GM21528 (cell line): ENCODE measurements around the gene NRXN3.

Experiments used
- ATAC-seq: cut with Tn5 transposase; IDR thresholded peaks from one replicate; pipeline ENCODE4 v1.9.1; 2021; ENCODE audit warnings: mild to moderate bottlenecking, moderate library complexity; ENCODE audit not compliant: unreplicated experiment, low FRiP score

The NRXN3 gene

DNA sequence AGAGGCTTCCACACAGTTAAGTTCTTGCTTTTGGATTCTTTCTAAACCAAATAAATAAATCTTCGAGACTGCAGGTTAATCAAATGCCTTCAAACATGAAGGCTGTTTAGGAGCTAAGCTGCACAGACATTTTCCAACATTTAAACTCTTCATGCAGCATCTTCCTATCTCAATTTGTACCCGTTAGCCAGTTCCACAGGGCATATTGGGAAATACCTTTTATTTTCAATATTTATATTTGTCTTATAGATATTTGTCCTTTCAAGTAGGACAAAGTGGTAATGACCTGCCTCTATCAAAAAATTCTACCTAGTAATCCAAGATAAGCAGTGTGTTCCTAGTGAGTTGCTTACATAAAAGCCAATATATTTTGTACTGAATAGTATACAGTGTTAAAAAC, 1667.5 kb downstream of the NRXN3 start:
- ATAC-seq: no peak

DNA sequence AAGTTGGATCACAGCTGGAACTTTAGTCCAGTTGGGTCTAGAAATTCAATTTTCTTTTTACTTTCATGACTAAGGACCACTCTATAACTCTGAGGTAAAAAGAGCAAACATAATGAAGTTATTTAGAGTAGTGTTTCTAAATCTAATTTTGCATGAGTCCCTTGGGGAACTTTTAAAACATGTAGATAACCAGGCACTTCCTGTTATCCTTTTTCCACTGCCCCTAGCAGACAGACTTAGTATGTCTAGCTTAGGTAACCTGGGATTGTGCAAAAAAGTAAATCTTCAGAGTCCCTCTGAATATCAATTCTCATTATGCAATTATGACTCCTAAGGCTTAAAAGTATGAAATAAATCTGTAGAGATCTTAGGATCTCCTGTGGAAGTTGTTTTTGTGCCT, 1669.9 kb downstream of the NRXN3 start:
- no peak for ATAC-seq

DNA sequence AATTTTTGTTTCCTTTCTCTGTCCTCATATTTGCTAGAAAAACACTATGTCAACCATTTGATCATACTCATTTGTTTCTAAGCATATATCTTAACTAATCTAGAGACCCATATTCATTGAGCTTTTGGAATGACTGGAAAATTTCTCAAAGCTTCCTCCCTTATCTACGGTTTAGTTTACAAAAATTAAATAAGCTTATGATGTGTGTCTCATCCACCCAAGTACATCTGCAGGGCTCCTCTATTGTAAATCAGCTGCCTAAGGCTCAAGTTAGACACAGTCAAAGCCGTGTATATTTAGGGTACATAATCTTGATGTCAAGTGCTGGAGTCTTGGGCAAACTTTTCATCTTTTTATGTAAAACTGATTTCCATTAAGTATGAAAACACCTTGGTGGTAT, 1670.7 kb downstream of the NRXN3 start:
- ATAC-seq: no peak

DNA sequence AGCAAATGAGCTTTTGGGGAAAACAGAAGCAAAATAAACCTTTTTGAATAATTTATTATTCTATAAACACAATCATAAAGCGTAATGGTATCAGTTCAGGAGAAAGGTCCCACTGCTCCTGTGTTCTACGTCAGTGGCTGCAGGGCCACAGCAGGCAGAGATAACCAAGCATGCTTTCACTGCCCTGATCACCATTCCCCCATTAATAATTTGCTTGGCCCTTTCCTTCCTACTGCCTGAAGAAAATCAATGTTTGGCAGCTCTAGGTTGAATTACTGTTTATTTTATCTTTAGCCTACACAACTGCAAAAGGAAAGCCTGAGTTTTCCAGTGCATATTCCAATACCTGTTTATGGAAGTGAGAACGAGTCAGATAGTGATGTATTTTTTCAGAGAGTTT, 1671.3 kb downstream of the NRXN3 start:
- ATAC-seq: no peak

DNA sequence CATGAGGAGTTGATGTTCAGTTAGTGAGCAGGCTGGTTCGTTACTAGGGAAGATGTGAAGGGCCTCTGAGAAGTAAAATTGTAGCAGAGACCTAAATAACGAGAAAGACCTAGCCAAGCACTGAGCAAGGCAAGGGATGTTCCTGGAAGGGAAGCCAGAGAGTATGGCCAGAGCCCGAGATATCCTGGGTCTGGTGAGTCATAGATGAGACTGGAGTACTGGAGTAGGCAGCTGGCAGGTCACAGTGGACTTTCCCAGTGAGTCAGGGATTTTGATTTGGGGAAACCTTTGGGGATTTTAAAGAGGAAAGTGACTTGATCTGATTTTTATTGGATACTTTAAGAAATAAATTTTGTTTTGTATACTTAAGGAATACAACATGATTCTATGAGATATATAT, 1672.1 kb downstream of the NRXN3 start:
- no peak for ATAC-seq

DNA sequence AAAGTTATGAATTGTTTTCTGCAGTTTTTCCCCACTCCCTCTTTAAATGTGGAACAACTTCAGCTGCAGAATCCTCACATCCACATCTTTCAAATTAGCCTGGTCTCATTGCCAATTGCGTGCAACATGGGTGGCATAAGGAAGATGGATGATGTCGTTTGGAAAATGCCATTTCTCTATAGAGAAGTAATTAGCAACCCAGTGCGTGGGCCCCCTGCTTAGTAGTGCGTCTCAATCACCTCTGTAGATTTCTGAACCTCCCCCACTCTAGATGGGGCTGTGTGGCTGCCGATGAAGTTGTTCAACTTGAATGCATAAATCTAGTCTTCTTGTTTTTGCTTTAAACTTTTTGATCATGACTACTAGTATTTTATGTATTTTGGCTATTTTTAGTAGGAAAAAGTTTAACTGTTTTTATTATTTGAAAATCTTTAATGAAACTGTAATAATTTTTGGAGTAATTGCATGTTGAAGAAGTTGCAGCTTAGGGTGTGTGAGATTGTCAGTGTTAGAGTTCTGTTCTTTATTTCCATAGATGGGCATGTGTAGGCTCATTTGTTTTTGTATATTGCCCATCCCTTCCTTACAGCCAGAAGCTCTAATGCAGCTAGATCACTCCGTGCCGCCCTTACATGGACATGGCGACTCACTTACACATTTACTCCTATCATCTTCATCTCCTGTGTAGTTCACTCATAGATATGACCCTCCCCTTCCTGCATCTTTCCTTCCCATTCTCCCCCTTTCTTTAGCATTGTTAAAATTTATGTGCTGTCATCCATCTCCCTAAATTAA, 1683.0 kb downstream of the NRXN3 start:
- ATAC-seq: no peak

DNA sequence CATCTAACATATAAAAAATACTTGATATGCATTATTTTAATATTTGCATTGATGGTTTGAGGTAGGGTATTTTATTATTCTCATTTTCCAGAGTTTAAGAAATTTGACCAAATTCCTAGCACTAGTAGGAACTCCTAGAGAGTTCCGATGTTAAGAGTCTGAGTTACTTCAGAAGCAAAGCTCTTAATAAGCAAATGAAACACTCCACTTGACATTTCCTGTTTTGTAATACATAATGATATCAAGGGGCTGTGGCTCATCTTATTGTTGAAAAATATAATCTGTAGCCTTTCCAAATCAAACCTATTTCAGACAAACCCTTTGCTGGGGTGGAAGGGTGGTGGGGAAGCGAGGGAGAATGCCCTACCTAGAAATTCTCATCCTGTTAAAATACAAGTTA, 1685.6 kb downstream of the NRXN3 start:
- ATAC-seq: no peak

DNA sequence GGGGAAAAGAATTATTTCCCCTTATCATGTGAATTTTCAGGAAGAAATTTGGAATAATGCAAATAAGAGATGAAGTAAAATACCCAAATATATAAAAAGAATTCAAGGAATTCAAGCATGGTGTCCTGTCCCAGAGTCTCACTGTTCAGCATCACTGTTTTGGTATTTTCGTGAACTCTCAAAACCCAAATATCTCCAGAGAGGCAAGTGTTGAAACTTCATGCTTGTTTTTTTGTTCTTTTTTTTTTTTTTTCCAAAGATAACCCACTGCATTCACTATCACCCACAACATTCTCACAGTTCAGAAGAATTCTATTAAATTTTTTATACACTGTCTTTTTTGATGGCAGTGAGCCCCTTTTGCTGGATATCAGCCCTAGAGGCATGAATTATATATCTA, 1686.2 kb downstream of the NRXN3 start:
- ATAC-seq: no peak

DNA sequence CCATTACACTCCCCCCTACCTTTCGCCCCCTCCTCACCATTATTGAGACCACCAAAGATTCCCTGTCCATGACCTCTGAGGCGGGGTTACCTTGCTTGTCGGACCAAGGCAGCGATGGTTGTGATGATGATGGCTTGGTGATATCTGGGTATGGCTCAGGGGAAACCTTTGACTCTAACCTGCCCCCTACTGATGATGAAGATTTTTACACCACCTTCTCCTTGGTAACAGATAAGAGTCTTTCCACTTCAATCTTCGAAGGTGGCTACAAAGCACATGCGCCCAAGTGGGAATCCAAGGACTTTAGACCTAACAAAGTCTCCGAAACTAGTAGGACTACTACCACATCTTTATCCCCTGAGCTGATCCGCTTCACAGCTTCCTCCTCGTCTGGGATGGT, 1690.9 kb downstream of the NRXN3 start:
- no peak for ATAC-seq

DNA sequence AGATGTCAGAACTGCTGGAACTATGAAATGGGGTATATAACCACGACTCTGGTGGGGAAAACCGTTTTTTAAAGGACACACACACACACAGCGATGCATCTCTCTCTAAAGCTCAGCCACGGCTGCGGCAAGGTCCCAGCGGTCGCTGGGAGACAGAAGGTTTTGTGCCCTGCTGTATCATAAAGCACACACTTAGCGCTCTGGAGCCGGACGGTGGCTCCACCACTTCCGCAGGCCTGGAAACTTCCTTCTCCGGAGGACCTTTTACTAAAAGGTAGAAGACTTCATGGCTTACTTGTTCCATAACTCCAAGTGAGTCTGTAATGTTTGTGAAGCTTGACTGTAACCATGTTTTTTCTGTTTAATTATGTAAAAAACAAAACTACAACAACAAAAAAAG, 1691.9 kb downstream of the NRXN3 start:
- no peak for ATAC-seq

DNA sequence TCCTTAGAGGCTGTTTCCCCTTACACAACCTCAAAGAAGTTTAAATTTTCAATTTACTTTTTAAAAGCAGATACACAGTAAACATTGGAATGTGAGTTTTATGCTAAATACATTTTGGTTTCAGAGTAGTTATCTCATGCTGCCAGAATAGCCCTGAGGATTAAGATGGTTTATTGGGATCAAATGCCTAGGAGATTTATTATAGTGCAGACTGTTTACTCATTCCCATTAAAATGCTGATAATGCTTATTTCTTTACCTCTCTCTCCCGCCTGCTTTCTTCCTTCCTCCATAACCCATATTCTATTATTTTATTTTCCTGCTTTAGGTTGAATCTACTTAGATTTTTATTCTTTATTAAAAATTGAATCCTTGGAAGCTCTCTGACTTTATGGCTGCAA, 1701.0 kb downstream of the NRXN3 start:
- ATAC-seq: no peak

DNA sequence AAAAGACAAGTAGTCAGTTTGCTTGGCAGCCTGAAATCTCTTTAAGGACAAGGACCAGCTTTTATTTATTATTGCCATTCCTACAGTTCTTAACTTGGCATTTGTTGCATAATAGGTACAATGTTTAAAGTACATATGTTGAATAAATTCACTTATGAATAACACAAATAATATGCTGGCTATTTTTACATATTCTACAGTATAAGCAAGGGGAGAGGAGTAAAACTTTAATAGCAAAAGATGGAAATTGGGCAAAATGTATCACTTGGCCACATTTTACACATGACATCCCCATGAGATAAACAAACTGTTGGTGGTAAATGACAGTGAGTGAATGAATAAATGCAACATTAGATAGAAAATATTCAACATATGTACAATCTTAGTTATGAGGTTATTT, 1708.1 kb downstream of the NRXN3 start:
- no peak for ATAC-seq

DNA sequence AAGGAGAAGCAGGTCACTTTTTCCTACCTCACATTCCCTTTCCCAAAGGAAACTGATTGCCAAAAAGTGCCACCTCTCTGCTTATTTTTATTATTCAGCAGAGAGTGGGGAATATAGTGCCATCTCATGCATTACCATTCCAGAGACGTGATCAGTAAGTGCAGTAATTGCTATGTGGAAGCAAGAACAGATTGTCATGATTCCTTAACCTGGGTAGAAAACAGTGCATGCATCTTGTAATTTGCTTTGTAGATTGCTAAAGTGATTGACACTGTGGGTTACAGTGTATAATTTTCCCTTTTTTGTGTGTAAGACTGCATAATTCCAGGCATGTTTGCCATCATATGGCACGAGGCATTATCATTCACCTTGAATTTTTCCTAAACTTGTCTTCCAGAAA, 1708.6 kb downstream of the NRXN3 start:
- ATAC-seq: no peak

DNA sequence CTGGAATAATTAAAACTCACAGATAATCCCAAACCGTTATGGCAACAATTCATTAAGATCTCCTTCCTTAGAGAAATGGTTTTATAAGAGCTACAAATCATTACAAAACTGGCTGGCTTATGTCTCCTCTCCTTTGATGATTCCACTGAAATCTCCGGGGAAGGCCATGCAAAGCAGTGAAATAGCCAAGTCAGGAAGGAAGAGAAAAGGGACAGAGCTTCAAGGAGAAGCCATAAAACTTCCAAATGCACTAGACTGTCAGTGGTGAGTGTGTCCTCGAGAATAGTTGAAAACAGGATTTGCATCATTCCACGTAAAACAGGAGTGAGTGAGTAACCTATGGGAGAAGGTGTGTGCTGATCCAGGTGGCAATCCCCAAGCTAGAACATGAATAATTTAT, 1711.1 kb downstream of the NRXN3 start:
- no peak for ATAC-seq

DNA sequence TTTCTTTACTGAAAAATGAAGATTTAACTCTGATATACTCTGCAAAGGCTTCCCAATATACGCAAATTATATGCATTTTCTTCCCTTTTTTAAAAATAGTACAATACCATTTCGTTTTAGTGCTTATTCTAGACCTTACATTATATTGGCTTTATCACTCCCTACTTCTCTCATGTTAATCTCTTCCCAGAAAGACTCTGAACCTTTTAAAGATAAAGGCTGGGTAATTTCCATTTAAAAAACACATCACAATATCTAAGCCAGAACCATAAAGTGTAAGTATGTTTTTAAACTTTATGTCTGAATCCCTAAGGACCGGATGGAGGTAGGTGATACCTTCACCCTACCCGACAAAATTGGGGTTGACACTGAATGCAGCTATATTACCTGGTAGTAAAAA, 1720.4 kb downstream of the NRXN3 start:
- ATAC-seq: no peak

DNA sequence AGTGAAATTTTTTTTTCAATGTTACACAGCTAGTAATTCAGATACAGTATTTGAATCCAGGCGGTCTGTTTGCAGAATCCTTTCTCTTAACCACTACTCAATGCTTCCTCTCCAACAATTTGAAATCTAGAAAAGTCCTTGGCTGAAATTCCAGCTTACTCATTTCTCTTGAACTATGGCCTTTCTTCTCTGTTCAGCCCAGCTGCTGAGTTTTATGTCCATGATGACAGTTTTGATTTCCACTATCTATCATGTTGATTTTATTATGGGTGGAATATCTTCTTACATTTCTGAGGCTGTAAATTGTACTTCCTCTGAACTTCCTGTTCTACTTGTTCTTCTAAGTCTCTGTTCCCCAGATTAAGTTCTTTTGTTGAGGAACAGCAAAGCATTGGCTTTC, 1725.8 kb downstream of the NRXN3 start:
- ATAC-seq: no peak

DNA sequence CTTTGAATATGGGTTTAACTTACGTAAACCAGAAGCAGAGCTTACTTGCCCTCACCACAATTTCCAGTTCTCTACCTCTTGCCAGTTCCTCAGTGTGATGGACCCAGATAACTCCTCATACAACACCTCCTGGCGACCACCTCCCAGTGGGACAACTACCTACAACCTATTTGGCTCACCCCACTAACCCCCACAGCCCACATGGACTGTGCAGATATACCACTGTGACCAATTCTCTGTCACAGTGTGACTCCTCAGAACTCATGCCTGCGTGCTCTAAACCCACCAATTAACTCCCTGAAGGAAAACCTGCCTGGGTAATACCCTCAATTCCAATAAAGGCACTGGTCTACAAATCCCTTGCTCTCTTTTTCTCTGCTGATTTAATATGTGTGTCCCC, 1729.4 kb downstream of the NRXN3 start:
- no peak for ATAC-seq

DNA sequence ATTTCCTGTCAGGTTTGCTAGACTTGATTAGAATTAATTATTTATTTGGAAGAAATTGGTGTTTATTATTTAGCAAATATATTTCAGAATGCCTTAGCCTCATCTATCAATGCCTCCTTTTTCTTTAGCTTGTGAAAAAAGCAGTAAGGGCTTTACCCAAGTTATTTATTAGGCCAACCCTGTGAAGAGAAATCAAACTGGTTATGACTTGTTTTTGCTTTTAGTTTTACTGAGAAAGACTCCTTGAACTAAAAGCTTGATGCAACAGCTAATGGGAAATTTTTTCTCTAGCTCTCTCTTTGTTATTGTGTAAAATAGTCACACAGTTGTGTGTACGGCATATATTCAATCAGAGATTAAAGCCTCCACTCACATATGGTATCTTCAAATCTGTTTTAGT, 1734.3 kb downstream of the NRXN3 start:
- no peak for ATAC-seq

DNA sequence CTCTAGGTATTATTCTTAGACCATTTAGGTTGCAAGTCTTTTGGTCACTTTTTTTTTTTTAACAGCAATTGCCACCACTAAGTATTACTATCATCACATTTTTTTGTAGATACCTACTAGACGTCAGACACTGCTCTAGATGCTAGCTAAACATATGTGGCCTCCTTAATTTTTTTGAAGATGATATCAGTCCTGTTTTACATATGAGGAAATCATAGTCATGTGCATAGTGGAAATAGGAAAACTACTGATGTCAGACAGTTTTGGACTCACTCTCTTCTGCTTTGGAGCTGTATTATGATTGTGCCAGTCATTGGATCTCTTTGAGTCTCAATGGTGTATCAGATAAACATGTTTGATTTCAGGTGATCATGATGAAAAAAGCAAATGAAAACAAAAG, 1736.8 kb downstream of the NRXN3 start:
- no peak for ATAC-seq

DNA sequence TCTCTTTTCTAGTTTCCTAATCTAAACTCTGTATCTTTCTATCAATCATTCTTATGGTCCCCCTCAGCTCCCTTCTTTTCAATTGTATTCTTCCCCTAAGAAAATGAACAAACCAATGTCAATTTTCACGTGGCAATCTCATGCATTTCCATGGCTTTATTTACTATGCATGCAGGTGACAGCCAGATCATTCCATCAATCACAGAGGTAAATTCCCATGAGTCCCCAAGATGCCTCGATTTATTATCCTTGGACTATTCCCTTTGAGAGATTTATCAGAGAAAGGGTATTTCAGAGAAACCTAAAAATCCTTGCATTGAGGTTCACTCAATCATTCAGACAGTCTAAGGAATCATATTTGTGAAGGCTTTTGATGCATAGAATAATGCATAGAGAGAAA, 1739.9 kb downstream of the NRXN3 start:
- no peak for ATAC-seq

DNA sequence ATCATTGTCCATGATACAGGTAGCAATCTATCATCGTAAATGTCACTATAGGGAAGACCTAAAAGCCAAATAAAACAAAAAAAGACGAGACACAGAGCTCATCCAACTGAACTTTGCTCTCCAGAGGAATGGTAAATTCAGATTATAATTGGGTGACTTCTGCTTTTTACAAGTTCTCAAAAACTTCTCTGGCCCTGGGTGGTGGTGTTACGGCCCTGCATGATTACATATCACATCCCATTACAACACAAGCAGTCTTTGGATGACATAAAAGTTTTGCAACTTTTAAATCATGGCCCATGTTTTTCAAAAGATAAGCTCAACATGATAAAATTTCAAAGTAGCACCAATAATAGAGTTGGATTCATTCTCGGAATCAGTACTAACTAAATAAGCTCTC, 1741.6 kb downstream of the NRXN3 start:
- no peak for ATAC-seq

DNA sequence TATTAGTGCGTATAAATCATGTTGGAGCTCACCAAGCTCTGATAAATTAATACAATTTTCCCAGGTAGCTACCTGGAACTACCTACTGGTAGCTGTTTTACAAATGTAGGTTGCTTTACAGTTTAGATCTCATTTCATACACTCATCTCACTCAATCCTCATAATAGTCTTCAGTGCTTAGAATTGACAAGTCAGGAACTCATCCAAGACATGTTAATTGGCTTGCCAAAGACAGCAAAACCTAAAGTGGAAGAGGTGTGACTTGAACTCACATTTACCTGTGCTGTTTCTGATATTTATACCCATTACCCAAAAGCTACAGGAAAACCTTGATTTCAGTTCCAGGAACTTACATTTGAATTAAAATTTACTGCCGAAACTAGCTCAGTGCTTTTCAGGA, 1744.4 kb downstream of the NRXN3 start:
- no peak for ATAC-seq

DNA sequence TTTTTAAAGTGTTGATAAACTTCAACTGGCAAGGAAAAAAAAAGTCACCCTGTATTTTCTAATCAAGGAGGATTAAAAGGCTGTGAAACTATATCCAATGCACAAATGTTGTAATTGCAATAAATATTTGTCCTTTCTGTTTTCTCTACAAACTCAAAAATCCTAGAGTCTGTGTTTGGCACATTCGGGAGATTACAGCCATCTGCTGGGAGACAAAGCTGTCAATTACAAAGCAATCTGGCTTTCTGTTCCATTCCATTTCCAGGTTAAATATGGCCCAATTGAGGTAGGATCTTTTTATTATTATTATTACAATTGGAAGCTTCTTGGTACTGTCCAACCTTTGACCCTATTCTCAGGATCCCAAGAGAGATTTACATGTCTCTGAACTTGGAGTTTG, 1745.2 kb downstream of the NRXN3 start:
- no peak for ATAC-seq
